HEK293 (cell line): ENCODE measurements around the gene PNPO.

Experiments used
- ATF2 ChIP-seq: fragments of 450-650 bp; formaldehyde crosslinking; IDR thresholded peaks from 2 replicates; pipeline ENCODE4 v1.5.1; 2016; ENCODE audit warnings: missing biosample characterization, missing genetic modification characterization, low read depth
- PRDM4 ChIP-seq: fragments of 450-650 bp; formaldehyde crosslinking; IDR thresholded peaks from 2 replicates; pipeline ENCODE4 v1.5.1; 2017; ENCODE audit warnings: missing biosample characterization, missing genetic modification characterization
- TCF7L2 ChIP-seq: IDR thresholded peaks from 2 replicates; pipeline ENCODE4 v1.6.1; 2011; ENCODE audit warnings: low read depth, mild to moderate bottlenecking, inconsistent platforms, low read length, moderate library complexity, borderline replicate concordance
- ZNF138 ChIP-seq: fragments of 450-650 bp; formaldehyde crosslinking; IDR thresholded peaks from 2 replicates; pipeline ENCODE4 v1.5.1; 2016; ENCODE audit warnings: missing biosample characterization, missing genetic modification characterization, borderline replicate concordance
- ZNF24 ChIP-seq: fragments of 450-650 bp; formaldehyde crosslinking; IDR thresholded peaks from 2 replicates; pipeline ENCODE4 v1.5.1; 2016; ENCODE audit warnings: missing biosample characterization, missing genetic modification characterization
- ZNF274 ChIP-seq, 2 experiments: fragments of 200-500 bp in 1 of 2; fragments of 450-650 bp in 1 of 2; sonication (Bioruptor generic) in 1 of 2; formaldehyde crosslinking in 1 of 2; IDR thresholded peaks; 2 replicates each; pipeline versions ENCODE4 v1.5.1 to v1.6.1; 2014 to 2016; ENCODE audit warnings: borderline replicate concordance in 1 of 2, inconsistent platforms in 1 of 2, low read length in 1 of 2, missing biosample characterization in 1 of 2, missing genetic modification characterization in 1 of 2
- ZNF623 ChIP-seq: fragments of 450-650 bp; formaldehyde crosslinking; IDR thresholded peaks from 2 replicates; pipeline ENCODE4 v1.5.1; 2016; ENCODE audit warnings: missing biosample characterization, missing genetic modification characterization
- ZNF664 ChIP-seq: fragments of 450-650 bp; formaldehyde crosslinking; IDR thresholded peaks from 2 replicates; pipeline ENCODE4 v1.5.1; 2016; ENCODE audit warnings: missing biosample characterization, missing genetic modification characterization
- ZNF747 ChIP-seq: fragments of 450-650 bp; formaldehyde crosslinking; IDR thresholded peaks from 2 replicates; pipeline ENCODE4 v1.5.1; 2016; ENCODE audit warnings: missing biosample characterization, missing genetic modification characterization
- ZNF777 ChIP-seq: fragments of 450-650 bp; formaldehyde crosslinking; IDR thresholded peaks from 2 replicates; pipeline ENCODE4 v1.5.1; 2017; ENCODE audit warnings: missing biosample characterization, missing genetic modification characterization, borderline replicate concordance
- TF ChIP-seq, protein P1 (sequence below): fragments of 450-650 bp; formaldehyde crosslinking; IDR thresholded peaks from 2 replicates; pipeline ENCODE4 v1.5.1; 2016; ENCODE audit warnings: missing biosample characterization, missing genetic modification characterization
- TF ChIP-seq, protein P2 (sequence below): fragments of 450-650 bp; formaldehyde crosslinking; IDR thresholded peaks from 2 replicates; pipeline ENCODE4 v1.5.1; 2016; ENCODE audit warnings: missing biosample characterization, missing genetic modification characterization

GRCh38 chr17:47937941-47938340 lies 3.4 kb upstream of the PNPO start:
- TF ChIP-seq ZNF24 (tag by site-specific recombination): no peak
- TF ChIP-seq, protein P1, sequence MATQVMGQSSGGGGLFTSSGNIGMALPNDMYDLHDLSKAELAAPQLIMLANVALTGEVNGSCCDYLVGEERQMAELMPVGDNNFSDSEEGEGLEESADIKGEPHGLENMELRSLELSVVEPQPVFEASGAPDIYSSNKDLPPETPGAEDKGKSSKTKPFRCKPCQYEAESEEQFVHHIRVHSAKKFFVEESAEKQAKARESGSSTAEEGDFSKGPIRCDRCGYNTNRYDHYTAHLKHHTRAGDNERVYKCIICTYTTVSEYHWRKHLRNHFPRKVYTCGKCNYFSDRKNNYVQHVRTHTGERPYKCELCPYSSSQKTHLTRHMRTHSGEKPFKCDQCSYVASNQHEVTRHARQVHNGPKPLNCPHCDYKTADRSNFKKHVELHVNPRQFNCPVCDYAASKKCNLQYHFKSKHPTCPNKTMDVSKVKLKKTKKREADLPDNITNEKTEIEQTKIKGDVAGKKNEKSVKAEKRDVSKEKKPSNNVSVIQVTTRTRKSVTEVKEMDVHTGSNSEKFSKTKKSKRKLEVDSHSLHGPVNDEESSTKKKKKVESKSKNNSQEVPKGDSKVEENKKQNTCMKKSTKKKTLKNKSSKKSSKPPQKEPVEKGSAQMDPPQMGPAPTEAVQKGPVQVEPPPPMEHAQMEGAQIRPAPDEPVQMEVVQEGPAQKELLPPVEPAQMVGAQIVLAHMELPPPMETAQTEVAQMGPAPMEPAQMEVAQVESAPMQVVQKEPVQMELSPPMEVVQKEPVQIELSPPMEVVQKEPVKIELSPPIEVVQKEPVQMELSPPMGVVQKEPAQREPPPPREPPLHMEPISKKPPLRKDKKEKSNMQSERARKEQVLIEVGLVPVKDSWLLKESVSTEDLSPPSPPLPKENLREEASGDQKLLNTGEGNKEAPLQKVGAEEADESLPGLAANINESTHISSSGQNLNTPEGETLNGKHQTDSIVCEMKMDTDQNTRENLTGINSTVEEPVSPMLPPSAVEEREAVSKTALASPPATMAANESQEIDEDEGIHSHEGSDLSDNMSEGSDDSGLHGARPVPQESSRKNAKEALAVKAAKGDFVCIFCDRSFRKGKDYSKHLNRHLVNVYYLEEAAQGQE (tag by site-specific recombination): no peak
- TF ChIP-seq, protein P2, sequence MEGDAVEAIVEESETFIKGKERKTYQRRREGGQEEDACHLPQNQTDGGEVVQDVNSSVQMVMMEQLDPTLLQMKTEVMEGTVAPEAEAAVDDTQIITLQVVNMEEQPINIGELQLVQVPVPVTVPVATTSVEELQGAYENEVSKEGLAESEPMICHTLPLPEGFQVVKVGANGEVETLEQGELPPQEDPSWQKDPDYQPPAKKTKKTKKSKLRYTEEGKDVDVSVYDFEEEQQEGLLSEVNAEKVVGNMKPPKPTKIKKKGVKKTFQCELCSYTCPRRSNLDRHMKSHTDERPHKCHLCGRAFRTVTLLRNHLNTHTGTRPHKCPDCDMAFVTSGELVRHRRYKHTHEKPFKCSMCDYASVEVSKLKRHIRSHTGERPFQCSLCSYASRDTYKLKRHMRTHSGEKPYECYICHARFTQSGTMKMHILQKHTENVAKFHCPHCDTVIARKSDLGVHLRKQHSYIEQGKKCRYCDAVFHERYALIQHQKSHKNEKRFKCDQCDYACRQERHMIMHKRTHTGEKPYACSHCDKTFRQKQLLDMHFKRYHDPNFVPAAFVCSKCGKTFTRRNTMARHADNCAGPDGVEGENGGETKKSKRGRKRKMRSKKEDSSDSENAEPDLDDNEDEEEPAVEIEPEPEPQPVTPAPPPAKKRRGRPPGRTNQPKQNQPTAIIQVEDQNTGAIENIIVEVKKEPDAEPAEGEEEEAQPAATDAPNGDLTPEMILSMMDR (tag by site-specific recombination): no peak
- no peak for TF ChIP-seq ZNF664
- no peak for TF ChIP-seq ZNF274 (IDR thresholded peaks at IDR 0.05; ENCODE audit: low read length)
- no peak for TF ChIP-seq ZNF274 (tag by site-specific recombination; IDR thresholded peaks at IDR 0.05; ENCODE audit: borderline replicate concordance)
- no peak for TF ChIP-seq ZNF138 (tag by site-specific recombination)
- no peak for TF ChIP-seq ZNF623 (tag by site-specific recombination)
- no peak for TF ChIP-seq ZNF777
- TF ChIP-seq PRDM4 (tag by site-specific recombination): no peak
- TF ChIP-seq ATF2 (tag by site-specific recombination): no peak
- no peak for TF ChIP-seq TCF7L2
- TF ChIP-seq ZNF747 (tag by site-specific recombination): no peak
